GM12892 (cell line): ENCODE measurements around the gene OGFRL1. TPM values are rescaled to one million over a fixed set of nuclear protein-coding genes. Genes with fewer than 3 reads are reported as not detected.

Experiments used
- DNase-seq: peaks from one replicate; pipeline ENCODE4 v3.0.0; 2011; ENCODE audit not compliant: insufficient read length
- FAIRE-seq: peaks from 2 replicates; lab custom pipeline; 2011; peaks lifted over from hg19 to GRCh38; lab: Jason Lieb, UNC
- POLR2A ChIP-seq: IDR thresholded peaks from 2 replicates; pipeline ENCODE4 v1.6.1; 2011; ENCODE audit warnings: low read depth, low read length, control low read depth
- POLR2AphosphoS5 ChIP-seq: IDR thresholded peaks from 2 replicates; pipeline ENCODE4 v1.6.1; 2011; ENCODE audit warnings: low read depth, low read length, control low read depth
- TAF1 ChIP-seq: IDR thresholded peaks from 2 replicates; pipeline ENCODE4 v1.6.1; 2011; ENCODE audit warnings: low read depth, mild to moderate bottlenecking, control low read depth, low read length, borderline replicate concordance
- polyA plus RNA-seq: library from polyadenylated mRNA; unstranded; fragments of >200 nt; gene quantifications from one replicate; pipeline ENCODE4 v1.2.1, GENCODE V29; 2012; ENCODE audit warnings: missing spikeins, inconsistent platforms; ENCODE audit not compliant: missing spikeins

The OGFRL1 gene
- polyA plus RNA-seq = 1.8 TPM

DNA sequence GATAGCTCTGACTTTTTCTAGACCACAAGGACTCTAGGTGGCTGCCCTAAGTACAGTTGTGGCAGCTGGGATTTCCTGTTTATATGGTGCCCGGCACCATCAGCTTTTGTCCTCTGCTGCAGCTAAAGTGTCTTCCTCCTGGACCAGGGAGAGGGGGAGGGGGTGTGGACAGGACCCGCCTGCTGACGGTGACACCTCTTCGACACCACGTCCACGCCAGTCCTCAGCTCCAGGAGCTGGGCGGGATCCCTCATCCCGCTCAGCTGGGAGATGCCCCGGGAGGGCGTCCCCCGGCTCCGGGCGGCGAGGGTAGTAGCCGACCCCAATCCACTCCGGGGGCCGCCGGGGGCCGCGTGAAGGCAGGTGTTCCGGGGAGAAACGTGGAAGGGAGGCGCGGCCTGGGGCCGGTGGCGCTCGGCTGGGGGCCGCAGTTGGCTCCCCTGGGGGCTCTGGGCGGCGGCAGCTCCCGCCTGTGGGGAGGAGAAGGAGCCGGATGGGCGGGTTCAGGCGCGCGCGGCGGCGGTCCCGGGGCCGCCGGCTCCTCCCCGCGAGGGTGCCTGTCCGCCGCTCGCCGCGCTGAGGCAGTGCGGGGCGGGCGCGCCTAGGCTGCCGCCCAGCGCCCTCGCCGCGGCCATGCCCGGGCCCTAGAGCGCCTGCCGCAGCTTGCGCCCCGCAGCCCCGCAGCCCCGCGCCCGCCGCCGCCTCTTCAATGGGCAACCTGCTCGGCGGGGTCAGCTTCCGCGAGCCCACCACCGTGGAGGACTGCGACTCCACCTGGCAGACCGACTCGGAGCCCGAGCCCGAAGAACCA lies at the start of gene OGFRL1:
Gene OGFRL1 (plus strand): TSS at position 584 of the 811 bp plus-strand sequence. CDS start 126 bp downstream, at position 710.
- FAIRE-seq = peak; percentile 36
- TF ChIP-seq POLR2AphosphoS5 = no peak
- TF ChIP-seq POLR2A = peak; percentile 31; the same call in 1 of the 2 replicates
- DNase-seq = peak; percentile 65

DNA sequence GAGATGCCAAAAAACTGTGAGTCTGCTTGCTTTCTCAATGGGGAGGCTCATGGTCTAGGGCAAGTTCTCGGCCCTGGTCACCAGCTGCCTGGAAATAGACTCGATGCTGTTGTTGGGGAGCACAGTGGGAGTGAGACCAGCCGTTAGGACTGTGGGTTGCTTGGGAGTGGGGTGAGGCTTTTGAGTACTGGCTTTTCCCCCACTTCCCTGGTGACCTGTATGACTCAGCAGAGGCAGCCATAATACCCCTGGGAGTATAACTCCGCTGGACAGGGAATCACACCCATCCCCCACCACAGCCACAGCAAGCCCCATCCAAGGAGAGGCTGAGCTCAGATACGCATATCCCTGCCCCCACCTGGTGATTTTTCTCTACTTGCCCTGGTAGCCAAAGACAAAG lies 48.9 kb upstream of the OGFRL1 start:
- no peak for DNase-seq
- FAIRE-seq = no peak
- TF ChIP-seq POLR2AphosphoS5 (no peak), TAF1 (no peak), POLR2A (no peak)

DNA sequence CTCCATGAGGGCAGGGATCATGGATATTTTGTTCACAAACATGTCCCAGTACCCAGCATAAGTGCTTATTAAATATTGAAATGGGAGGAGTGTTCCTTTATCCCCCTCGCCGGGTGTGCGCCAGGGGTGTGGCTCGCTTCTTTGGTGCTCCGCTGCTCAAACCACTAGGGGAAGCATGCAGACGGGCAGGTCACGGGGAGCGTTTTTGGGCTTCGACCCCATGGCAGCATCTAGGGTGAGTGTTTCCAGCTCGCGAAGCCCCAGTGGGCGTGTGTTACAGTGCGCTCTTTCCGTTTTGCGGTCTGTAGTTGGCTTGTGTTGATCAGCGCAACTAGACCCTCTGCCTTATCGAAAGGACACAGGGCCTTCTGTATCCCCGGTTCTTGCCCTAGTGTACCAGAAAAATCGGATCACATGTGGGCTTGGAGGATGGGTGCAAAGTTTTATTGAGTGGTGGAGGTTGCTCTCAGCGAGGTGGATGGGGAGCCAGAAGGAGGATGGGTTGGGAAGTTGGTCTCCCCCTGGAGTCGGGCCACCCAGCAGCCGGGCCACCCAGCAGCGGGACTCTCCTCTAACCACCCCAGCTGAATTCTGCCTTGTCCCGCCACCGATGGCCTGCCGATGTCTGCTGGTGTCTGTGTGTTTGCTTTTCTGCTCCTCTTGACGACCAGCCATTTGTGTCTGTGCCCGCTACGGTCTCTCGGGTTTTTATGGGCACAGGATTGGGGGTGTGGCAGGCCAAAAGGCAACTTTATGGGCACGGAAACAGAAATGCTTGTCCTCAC lies 43.2 kb upstream of the OGFRL1 start:
- DNase-seq (no peak), FAIRE-seq (no peak)
- TF ChIP-seq POLR2AphosphoS5 (no peak), TAF1 (no peak), POLR2A (no peak)

DNA sequence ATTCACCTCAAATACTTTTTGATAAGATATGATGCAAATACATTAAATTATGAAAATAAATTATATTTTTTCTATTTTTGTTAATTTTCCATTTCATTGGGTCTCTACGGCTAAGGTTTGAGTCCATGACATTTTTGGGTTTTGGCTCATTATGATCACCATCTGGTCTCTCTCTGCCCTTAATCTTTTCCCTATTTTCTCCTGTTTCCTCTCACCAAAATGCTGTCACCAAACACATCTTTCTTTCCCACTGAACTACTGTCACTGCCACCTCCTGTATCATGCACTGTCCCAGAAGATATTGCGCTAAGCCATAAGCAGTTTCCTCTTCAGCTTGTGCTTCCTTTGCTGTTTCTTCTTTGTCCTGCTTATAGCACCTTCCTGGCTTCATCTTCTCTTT lies 42.0 kb upstream of the OGFRL1 start:
- FAIRE-seq (no peak), DNase-seq (no peak)
- TF ChIP-seq POLR2A = no peak
- TF ChIP-seq TAF1 = no peak
- TF ChIP-seq POLR2AphosphoS5 = no peak

DNA sequence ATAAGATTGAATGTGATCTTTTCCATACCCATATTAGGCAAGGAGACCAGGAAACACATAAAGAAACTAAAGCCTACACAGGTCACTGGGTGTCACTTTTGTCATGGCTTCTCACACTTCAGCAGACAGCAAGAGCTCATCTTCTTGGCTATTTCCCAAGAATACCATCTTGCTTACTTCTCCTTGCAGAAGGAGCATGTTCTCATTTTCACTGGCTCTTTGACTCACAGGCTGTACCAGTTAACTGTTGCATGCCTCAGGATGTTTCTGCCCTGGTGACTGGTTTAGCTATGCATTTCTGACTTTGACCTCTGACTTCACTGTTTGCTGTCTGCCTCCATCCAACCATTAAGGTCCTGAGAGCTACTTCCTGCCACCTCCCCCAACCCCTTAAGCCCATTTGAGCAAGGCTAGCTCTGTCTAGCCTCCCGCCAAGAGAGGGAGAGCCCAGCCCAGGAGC lies 40.3 kb upstream of the OGFRL1 start:
- TF ChIP-seq POLR2A (no peak), POLR2AphosphoS5 (no peak), TAF1 (no peak)
- DNase-seq = no peak
- FAIRE-seq = peak; percentile 53

DNA sequence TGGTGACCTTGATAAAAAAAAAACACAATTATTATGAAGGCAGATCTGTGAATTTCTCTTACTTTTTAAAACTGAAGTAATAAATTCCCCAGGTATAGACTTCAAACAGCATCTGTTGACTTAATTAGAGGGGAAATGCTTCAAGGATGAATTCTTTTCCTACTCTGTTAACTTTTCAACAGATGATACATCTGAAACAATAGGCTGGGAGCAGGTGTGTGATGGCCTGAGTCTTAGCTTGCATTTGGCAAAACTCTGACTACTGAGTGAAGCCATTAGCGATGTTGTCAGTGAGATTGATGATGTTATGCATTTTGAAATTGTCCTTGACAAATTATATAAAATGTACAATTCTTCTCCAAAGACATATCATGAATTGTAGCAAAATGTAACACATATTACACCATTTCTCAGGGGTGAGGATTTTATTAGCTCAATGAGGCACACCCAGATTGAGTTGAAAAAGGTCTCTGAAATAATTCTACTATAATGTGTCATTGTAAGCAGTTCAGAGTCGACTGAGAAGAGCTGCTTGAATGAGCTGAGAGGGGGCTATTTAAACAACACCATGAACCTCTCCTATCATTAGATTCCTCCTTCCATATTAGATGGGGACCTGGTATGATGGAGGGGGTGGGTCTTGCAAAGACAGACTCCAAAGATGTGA lies 39.6 kb upstream of the OGFRL1 start:
- no peak for TF ChIP-seq POLR2AphosphoS5
- TF ChIP-seq TAF1 = no peak
- no peak for TF ChIP-seq POLR2A
- DNase-seq (no peak), FAIRE-seq (no peak)

DNA sequence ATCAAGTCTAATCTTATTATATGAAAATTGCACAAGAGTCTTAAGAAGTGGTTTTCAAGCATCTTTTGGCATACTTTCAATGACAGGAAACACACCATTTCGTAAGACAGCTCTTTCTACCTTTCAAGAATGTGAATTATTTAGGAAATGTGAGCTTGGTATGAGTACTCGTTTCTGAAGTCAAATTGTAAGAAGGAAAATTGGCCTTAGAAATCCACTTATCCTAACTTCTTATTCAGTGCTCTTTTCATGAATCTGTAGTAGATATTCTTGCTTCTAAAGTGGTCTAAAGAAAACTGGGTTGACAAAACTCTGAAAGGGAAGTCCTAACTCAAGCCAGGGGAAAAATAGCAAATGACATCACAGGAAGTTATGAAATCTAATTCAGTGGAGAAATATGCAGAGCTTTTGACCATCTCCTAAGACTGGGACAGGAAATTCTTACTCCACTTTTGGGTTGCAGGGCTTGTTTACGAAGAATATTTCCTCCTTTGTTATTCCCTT lies 38.5 kb upstream of the OGFRL1 start:
- DNase-seq (no peak), FAIRE-seq (no peak)
- TF ChIP-seq POLR2AphosphoS5 (no peak), POLR2A (no peak), TAF1 (no peak)

DNA sequence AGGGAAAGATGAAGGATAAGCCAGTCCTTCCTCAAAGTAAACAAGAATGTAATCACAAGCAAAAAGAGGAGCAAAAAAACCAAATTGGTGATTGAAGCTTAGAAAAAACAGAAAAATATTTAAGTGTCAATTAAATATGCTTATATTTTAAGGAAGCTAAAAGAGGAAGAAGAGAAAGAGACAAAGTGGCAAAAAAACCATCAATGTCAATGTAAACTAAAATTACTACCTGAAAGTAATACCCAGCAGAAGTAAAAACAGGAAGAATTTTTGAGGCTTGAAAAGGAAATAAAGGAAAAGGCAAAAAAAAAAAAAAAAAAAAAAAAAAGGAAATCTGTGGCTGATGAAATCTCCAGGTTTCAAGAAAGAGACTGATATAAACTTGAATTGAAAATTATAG lies 36.2 kb upstream of the OGFRL1 start:
- FAIRE-seq (no peak), DNase-seq (no peak)
- TF ChIP-seq POLR2AphosphoS5 (no peak), POLR2A (no peak), TAF1 (no peak)

DNA sequence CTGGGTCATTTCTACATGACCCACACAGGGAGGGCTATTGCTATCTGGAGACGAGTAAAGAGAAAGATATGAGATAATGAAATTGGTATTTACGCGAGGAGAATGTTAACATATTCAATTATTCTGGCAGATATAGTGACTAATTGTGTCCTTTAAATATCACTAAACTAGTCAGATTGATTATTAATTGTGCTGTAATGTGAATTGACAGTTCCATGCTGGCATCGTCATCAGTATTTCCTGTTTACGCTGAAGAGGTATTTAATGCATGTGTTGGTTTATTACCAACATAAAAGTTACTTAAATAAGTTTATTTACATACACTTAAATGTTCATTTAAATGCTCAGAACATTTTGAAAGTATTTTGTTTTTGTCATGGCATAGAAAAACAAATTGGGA lies 35.7 kb upstream of the OGFRL1 start:
- no peak for DNase-seq
- TF ChIP-seq POLR2AphosphoS5 (no peak), POLR2A (no peak), TAF1 (no peak)
- no peak for FAIRE-seq

DNA sequence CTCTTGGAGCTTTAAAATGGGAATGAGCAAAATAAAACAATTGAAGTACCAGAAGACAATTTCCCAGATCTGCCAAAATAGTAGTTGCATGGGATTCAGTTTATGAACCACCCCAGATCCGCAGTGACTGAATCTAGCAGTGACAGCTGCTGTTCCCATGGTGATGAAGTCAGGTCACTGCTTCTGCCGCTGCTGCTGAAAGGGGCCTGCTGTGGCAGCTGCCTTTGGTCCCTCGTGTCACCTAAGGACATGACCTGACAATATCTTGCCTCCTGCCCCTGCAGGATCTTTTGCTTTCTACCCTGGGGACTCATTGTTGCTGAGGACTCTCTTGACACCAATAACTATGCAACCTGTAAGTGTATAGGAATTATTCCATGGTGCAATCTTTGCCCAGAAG lies 34.3 kb upstream of the OGFRL1 start:
- DNase-seq (no peak), FAIRE-seq (no peak)
- no peak for TF ChIP-seq POLR2A
- TF ChIP-seq POLR2AphosphoS5 = no peak
- no peak for TF ChIP-seq TAF1

DNA sequence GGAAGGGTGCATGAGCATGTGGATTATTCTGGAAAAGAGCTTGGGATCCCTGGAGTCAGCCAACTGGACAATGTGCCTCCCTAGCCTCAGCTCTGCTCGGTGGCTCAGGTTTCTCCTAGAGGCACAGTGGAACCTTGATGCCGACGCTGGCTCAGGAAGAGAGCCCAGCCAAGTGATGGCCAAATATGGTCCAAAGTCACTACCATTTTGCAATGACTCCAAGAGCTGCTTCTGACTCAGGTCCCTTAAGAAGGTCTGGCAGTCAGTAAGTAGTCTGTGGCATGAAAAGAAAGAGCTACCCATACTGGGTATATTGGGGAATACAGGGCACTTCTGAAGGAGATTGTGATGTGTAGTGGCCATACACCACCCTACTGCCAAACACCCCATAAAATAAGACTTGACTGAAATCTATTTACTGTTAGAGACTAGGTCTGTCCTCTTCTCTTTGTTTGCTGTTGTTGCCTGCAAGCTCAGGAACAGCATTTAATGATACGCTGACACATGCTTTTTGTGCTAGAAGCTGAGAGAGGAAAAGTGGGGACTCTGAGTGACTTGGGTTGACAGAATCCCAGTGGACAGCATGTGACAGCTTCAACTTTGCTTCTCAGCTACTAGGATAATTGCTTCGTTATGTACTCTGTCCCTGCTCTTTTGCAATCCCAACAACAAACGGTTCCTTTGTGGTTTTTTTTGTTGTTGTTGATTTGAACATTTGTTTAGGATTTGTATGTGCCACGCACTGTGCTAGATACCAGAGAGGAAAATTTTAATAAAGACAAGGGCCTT lies 30.3 kb upstream of the OGFRL1 start:
- no peak for TF ChIP-seq POLR2AphosphoS5
- no peak for TF ChIP-seq TAF1
- TF ChIP-seq POLR2A = no peak
- DNase-seq = no peak
- FAIRE-seq = no peak
